NB4 (cell line): ENCODE data around the gene COLQ.

ENCODE experiments used
- DNase-seq: peaks from one replicate; pipeline ENCODE4 v3.0.0; 2010; ENCODE audit warnings: low read depth
- H3K4me3 ChIP-seq: one replicate; pipeline ENCODE4 v1.5.1; 2011; ENCODE audit warnings: mild to moderate bottlenecking, low read depth, low read length, moderate library complexity
- MAX ChIP-seq: IDR thresholded peaks from 2 replicates; pipeline ENCODE4 v1.6.1; 2011; ENCODE audit warnings: low read depth, low read length
- MYC ChIP-seq: IDR thresholded peaks from 2 replicates; pipeline ENCODE4 v1.6.1; 2011; ENCODE audit warnings: low read depth, low read length
- POLR2A ChIP-seq: IDR thresholded peaks from 2 replicates; pipeline ENCODE4 v1.6.1; 2011; ENCODE audit warnings: mild to moderate bottlenecking; ENCODE audit not compliant: insufficient read length; ENCODE audit errors: extremely low read depth
- TF ChIP-seq, protein P1 (sequence below): IDR thresholded peaks from one replicate; pipeline ENCODE4 v1.5.1; 2012; ENCODE audit warnings: low read depth, low read length

The COLQ gene

DNA sequence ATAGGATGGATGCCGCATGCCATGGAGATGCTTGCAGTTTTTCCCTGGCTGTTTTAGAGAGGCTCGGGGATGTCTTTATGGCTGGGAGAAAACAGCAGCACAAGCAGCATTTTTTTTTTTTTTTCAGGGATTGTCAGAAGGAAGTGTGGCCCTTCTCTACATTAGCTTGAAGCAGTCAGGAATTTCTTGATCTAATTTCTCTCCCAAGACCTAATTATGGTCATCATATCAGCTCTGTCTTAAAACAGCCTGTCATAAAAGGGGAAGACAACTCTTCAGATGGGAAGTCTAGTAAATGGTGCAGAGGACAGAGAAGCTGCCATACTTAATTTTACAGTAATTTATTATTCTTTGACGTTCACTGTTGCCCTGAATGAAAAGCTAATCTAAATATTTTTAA, 49.6 kb downstream of the COLQ start:
- no peak overlapping the region for H3K4me3 ChIP-seq
- no peak for DNase-seq
- TF ChIP-seq MYC (no peak), POLR2A (no peak), MAX (no peak)
- TF ChIP-seq, protein P1, sequence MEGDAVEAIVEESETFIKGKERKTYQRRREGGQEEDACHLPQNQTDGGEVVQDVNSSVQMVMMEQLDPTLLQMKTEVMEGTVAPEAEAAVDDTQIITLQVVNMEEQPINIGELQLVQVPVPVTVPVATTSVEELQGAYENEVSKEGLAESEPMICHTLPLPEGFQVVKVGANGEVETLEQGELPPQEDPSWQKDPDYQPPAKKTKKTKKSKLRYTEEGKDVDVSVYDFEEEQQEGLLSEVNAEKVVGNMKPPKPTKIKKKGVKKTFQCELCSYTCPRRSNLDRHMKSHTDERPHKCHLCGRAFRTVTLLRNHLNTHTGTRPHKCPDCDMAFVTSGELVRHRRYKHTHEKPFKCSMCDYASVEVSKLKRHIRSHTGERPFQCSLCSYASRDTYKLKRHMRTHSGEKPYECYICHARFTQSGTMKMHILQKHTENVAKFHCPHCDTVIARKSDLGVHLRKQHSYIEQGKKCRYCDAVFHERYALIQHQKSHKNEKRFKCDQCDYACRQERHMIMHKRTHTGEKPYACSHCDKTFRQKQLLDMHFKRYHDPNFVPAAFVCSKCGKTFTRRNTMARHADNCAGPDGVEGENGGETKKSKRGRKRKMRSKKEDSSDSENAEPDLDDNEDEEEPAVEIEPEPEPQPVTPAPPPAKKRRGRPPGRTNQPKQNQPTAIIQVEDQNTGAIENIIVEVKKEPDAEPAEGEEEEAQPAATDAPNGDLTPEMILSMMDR = no peak

DNA sequence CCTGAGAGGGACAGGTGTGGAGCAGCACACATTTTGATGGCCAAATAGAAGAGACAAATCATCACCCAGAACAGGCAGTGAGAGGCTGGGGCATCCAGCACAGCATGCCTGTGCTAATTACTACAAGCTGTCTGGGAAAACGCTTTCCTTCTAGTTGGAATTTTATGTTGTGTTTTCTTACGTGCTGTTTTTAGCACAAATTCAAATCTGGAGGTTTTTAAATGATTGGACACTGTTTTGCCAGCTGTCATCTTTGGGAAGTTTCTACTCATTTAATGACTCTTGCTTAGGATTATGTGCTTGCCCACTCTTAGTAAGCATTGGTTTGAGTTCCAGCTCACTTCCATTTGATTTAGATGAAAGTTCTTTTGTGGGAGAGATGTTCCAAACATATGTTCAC, 50.7 kb downstream of the COLQ start:
- no peak overlapping the region for H3K4me3 ChIP-seq
- no peak for TF ChIP-seq POLR2A
- TF ChIP-seq, protein P1 = no peak
- TF ChIP-seq MAX = no peak
- TF ChIP-seq MYC = no peak
- DNase-seq = no peak

GRCh38 chr3:15470261-15470660, 51.2 kb downstream of the COLQ start:
- DNase-seq = no peak

GRCh38 chr3:15467227-15468181, 54.0 kb downstream of the COLQ start:
- H3K4me3 ChIP-seq = no peak overlapping the region
- TF ChIP-seq MYC = no peak
- TF ChIP-seq, protein P1 = no peak
- no peak for TF ChIP-seq POLR2A
- TF ChIP-seq MAX = no peak
- DNase-seq = no peak

More at GRCh38 chr3:15470261-15470660, 51.2 kb downstream of the COLQ start:
- H3K4me3 ChIP-seq = no peak overlapping the region
- TF ChIP-seq, protein P1 = no peak
- TF ChIP-seq POLR2A = no peak
- no peak for TF ChIP-seq MAX
- TF ChIP-seq MYC = no peak

DNA sequence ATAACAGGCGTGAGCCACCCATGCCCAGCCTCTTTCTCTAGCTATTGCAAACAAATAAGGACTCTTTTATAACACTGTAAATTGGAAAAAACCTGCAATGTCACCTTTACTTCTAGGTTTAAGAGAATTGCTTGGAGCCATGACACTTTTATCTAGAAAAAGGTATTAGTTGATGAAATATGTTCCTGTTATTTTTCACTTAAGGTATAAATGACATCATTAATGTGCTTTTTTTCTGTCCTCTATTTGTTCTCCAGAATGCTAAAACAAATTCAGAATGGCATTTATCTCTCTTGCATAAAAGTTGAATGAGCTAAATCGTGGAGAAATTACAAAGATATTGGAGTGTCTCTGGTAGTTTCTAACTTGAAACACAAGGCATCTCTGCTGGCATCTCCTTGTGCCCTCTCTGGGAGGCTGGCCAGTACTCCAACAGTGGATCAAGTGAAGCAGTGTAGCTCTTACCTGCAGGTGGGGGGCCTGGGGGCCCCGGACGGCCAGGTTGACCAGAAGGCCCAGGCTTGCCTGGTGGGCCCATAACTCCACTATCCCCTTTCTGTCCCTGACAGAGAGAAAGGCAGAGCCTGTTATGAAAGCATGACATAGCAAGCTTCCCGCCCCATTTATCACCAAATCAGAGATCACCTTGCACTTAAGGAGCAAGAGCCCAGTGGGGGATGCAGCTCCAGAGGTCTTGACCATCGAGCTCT, 55.5 kb downstream of the COLQ start:
- no peak overlapping the region for H3K4me3 ChIP-seq
- TF ChIP-seq POLR2A (no peak), MYC (no peak), MAX (no peak)
- TF ChIP-seq, protein P1 = no peak
- DNase-seq = no peak
